K562 (cell line): Measurements from ENCODE around the gene AMH. TPM values are rescaled to one million over a fixed set of nuclear protein-coding genes. Genes with fewer than 3 reads are reported as not detected.

Experiments used
- ATF1 ChIP-seq, 2 experiments: fragments of 450-650 bp in 1 of 2; IDR thresholded peaks; 2 replicates each; pipeline ENCODE4 v1.6.1; 2016; ENCODE audit warnings: missing compliant biosample characterization in 1 of 2, missing genetic modification characterization in 1 of 2
- BRF1 ChIP-seq: IDR thresholded peaks from 3 replicates; pipeline ENCODE4 v1.6.1; 2011; ENCODE audit warnings: borderline replicate concordance, mild to moderate bottlenecking; ENCODE audit not compliant: insufficient read length; ENCODE audit errors: extremely low read depth
- DIDO1 ChIP-seq: fragments of 450-650 bp; IDR thresholded peaks from 2 replicates; pipeline ENCODE4 v1.6.1; 2016; ENCODE audit warnings: low read depth, missing biosample characterization, missing genetic modification characterization
- DMBX1 ChIP-seq: fragments of 250-450 bp; sonication (Bioruptor Pico); IDR thresholded peaks from 2 replicates; pipeline ENCODE4 v1.8.0; 2022; ENCODE audit warnings: inconsistent platforms, mild to moderate bottlenecking, moderate library complexity, borderline replicate concordance
- FOXJ3 ChIP-seq: sonication (generic); formaldehyde crosslinking; IDR thresholded peaks from 2 replicates; pipeline ENCODE4 v1.4.0; 2020; ENCODE audit warnings: mild to moderate bottlenecking, missing genetic modification reagents
- KLF13 ChIP-seq: fragments of 450-650 bp; IDR thresholded peaks from 2 replicates; pipeline ENCODE4 v1.6.1; 2016; ENCODE audit warnings: missing genetic modification characterization, low read depth, mild to moderate bottlenecking, missing compliant biosample characterization, moderate library complexity, borderline replicate concordance
- NEUROD1 ChIP-seq: fragments of 150-350 bp; IDR thresholded peaks from 2 replicates; pipeline ENCODE4 v1.6.1; 2014; ENCODE audit warnings: borderline replicate concordance, low read length, low read depth; ENCODE audit not compliant: partially characterized antibody
- NR2C2 ChIP-seq, 2 experiments: fragments of 200-800 bp in 1 of 2; sonication (Bioruptor generic) in 1 of 2; sonication (generic) in 1 of 2; formaldehyde crosslinking in 1 of 2; IDR thresholded peaks; 2 replicates each; pipeline versions ENCODE4 v1.6.1 to v1.8.0; 2016 to 2022; ENCODE audit warnings: mild to moderate bottlenecking in 1 of 2, missing compliant biosample characterization in 1 of 2, missing genetic modification characterization in 1 of 2, missing genetic modification reagents in 1 of 2
- NUFIP1 ChIP-seq: fragments of 450-650 bp; IDR thresholded peaks from 2 replicates; pipeline ENCODE4 v1.6.1; 2018; ENCODE audit not compliant: partially characterized antibody
- POLR2AphosphoS5 ChIP-seq: IDR thresholded peaks from 2 replicates; pipeline ENCODE4 v1.6.1; 2011; ENCODE audit warnings: mild to moderate bottlenecking, low read depth, low read length, moderate library complexity; ENCODE audit not compliant: control insufficient read depth, insufficient read depth
- RCOR1 ChIP-seq, 2 experiments: IDR thresholded peaks; 2 replicates each; pipeline ENCODE4 v1.6.1; 2012; ENCODE audit warnings: low read depth in 2 of 2, low read length in 2 of 2, borderline replicate concordance in 1 of 2, improper control_type of control experiment in 1 of 2
- SMAD1 ChIP-seq: fragments of 150-350 bp; IDR thresholded peaks from 2 replicates; pipeline ENCODE4 v1.6.1; 2014; ENCODE audit warnings: low read length, low read depth; ENCODE audit not compliant: partially characterized antibody
- SRF ChIP-seq, 2 experiments: fragments of 250-450, 450-650 bp in 1 of 2; sonication (Bioruptor Pico) in 1 of 2; sonication (generic) in 1 of 2; formaldehyde crosslinking; IDR thresholded peaks; 2 replicates each; pipeline versions ENCODE4 v1.5.0 to v1.5.1; 2020 to 2022; ENCODE audit warnings: mild to moderate bottlenecking in 1 of 2, missing genetic modification reagents in 1 of 2
- STAT5A ChIP-seq: IDR thresholded peaks from 2 replicates; pipeline ENCODE4 v1.6.1; 2012; ENCODE audit warnings: low read length, inconsistent platforms, borderline replicate concordance
- SUPT5H ChIP-seq: fragments of 450-650 bp; IDR thresholded peaks from 2 replicates; pipeline ENCODE4 v1.6.1; 2016
- ZNF212 ChIP-seq: fragments of 450-650 bp; formaldehyde crosslinking; IDR thresholded peaks from 2 replicates; pipeline ENCODE4 v1.4.0; 2020; ENCODE audit warnings: mild to moderate bottlenecking
- polyA plus RNA-seq, 8 experiments: library from polyadenylated mRNA; depleted of rRNA in 4 of 8; stranded (reverse) in 5 of 8; unstranded in 3 of 8; fragments of >200 nt; fragmentation: Nextera tagmentation in 2 of 8; fragmentation: Illumina TruSeq in 1 of 8; extraction: Ambion mirVana in 2 of 8; extraction: Trizol in 1 of 8; gene quantifications; 2 replicates each; pipeline versions ENCODE4 v1.2.1 to v1.2.3, GENCODE V29; 2011 to 2014; ENCODE audit warnings: inconsistent platforms in 1 of 8, missing spikeins in 1 of 8
- total RNA-seq, 7 experiments: library from RNA; depleted of rRNA in 6 of 7; stranded (reverse); fragments of >200 nt in 6 of 7; fragmentation: Illumina TruSeq in 2 of 7; extraction: Trizol in 2 of 7; gene quantifications; 2 replicates each; pipeline versions ENCODE4 v1.2.1 to v1.2.3, GENCODE V29; 2011 to 2021; ENCODE audit warnings: low replicate concordance in 1 of 7
- TF ChIP-seq, protein P1 (sequence below): fragments of 450-650 bp; IDR thresholded peaks from 2 replicates; pipeline ENCODE4 v1.6.1; 2016; ENCODE audit warnings: borderline replicate concordance
- TF ChIP-seq, protein P2 (sequence below): fragments of 450-650 bp; IDR thresholded peaks from 2 replicates; pipeline ENCODE4 v1.6.1; 2016
- TF ChIP-seq, protein P3 (sequence below): fragments of 450-650 bp; IDR thresholded peaks from 2 replicates; pipeline ENCODE4 v1.6.1; 2017; ENCODE audit warnings: mild to moderate bottlenecking, moderate library complexity
- TF ChIP-seq, protein P4 (sequence below), 3 experiments: fragments of 200-800 bp in 1 of 3; sonication (Bioruptor generic) in 1 of 3; sonication (generic) in 1 of 3; formaldehyde crosslinking in 1 of 3; IDR thresholded peaks; 2 replicates each; pipeline versions ENCODE4 v1.6.1 to v1.8.0; 2016 to 2022; ENCODE audit warnings: mild to moderate bottlenecking in 2 of 3, missing compliant biosample characterization in 2 of 3, missing genetic modification characterization in 2 of 3, missing genetic modification reagents in 1 of 3

Gene AMH
- total and polyA plus RNA-seq, 9 of the 15 experiments (the other 6 are each of a cell fraction or from before 2014, with no cell fraction given): 0.29 to 27.4 (median 2.6) TPM; not detected in 2

DNA sequence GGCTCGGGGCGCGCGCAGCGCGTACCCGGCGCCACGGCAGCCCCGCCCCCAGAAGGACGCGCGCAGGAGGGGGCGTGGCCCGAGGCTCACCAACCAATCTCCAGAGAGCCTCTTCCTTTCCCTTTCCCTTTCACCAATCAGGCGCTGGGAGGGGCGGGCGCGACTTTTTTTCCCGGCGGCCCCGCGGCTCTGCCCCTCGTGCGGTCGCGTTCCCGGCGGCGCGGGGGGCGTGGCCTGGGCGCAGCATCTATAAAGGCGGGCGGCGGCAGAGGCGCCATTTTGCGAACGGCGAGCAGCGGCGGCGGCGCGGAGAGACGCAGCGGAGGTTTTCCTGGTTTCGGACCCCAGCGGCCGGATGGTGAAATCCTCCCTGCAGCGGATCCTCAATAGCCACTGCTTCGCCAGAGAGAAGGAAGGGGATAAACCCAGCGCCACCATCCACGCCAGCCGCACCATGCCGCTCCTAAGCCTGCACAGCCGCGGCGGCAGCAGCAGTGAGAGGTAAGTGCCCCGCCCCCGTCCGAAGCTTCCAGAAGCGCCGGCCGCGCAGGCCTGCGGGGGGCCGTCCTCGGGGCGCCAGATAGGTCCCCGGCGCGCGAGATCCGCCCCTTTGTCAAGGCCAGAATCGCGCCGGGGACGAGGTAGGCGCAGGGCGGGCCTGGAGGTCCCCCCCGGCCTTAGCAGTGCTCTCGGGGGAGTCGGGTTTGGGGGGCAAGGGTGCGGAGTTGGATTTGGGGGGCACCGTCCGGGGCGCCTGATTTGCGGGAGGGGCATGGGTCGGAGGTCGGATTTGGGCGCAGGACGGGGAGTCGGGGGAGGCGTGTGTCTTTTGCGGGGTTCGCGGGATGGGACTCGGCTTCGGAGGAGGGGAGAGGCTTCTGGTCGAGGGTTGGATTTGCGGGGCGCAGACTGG is 20.4 kb downstream of the AMH start (continued):
- TF ChIP-seq, protein P1, sequence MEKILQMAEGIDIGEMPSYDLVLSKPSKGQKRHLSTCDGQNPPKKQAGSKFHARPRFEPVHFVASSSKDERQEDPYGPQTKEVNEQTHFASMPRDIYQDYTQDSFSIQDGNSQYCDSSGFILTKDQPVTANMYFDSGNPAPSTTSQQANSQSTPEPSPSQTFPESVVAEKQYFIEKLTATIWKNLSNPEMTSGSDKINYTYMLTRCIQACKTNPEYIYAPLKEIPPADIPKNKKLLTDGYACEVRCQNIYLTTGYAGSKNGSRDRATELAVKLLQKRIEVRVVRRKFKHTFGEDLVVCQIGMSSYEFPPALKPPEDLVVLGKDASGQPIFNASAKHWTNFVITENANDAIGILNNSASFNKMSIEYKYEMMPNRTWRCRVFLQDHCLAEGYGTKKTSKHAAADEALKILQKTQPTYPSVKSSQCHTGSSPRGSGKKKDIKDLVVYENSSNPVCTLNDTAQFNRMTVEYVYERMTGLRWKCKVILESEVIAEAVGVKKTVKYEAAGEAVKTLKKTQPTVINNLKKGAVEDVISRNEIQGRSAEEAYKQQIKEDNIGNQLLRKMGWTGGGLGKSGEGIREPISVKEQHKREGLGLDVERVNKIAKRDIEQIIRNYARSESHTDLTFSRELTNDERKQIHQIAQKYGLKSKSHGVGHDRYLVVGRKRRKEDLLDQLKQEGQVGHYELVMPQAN: peak; percentile 83
- TF ChIP-seq STAT5A: no peak
- TF ChIP-seq NEUROD1: peak; percentile 50
- TF ChIP-seq BRF1: no peak
- TF ChIP-seq NUFIP1: no peak
- no peak for TF ChIP-seq NR2C2 (CRISPR knock-in tag; IDR thresholded peaks at IDR 0.05)
- TF ChIP-seq NR2C2 (tag; IDR thresholded peaks at IDR 0.05): peak; percentile 46; the same call in 1 of the 2 replicates
- TF ChIP-seq SMAD1: peak; percentile 98
- TF ChIP-seq, protein P2, sequence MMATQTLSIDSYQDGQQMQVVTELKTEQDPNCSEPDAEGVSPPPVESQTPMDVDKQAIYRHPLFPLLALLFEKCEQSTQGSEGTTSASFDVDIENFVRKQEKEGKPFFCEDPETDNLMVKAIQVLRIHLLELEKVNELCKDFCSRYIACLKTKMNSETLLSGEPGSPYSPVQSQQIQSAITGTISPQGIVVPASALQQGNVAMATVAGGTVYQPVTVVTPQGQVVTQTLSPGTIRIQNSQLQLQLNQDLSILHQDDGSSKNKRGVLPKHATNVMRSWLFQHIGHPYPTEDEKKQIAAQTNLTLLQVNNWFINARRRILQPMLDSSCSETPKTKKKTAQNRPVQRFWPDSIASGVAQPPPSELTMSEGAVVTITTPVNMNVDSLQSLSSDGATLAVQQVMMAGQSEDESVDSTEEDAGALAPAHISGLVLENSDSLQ: no peak
- 0 out of 2 replicates have a peak, but pooled peaks have one; percentile 87 for TF ChIP-seq DMBX1
- no peak for TF ChIP-seq DIDO1
- no peak for TF ChIP-seq FOXJ3 (CRISPR knock-in tag)
- peak; percentile 99 for TF ChIP-seq SUPT5H
- peak; percentile 99 for TF ChIP-seq POLR2AphosphoS5
- TF ChIP-seq, protein P3, sequence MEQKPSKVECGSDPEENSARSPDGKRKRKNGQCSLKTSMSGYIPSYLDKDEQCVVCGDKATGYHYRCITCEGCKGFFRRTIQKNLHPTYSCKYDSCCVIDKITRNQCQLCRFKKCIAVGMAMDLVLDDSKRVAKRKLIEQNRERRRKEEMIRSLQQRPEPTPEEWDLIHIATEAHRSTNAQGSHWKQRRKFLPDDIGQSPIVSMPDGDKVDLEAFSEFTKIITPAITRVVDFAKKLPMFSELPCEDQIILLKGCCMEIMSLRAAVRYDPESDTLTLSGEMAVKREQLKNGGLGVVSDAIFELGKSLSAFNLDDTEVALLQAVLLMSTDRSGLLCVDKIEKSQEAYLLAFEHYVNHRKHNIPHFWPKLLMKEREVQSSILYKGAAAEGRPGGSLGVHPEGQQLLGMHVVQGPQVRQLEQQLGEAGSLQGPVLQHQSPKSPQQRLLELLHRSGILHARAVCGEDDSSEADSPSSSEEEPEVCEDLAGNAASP: no peak
- no peak for TF ChIP-seq ZNF212 (CRISPR knock-in tag)
- peak in 1 of 2 experiments; percentile 13; a peak in 1 of 4 replicates for TF ChIP-seq SRF (CRISPR knock-in tag; IDR thresholded peaks at IDR 0.05)
- TF ChIP-seq KLF13: peak; percentile 92
- no peak for TF ChIP-seq ATF1 (CRISPR knock-in tag; IDR thresholded peaks at IDR 0.05)
- TF ChIP-seq ATF1 (tag; IDR thresholded peaks at IDR 0.05): peak; percentile 79
- TF ChIP-seq, protein P4, sequence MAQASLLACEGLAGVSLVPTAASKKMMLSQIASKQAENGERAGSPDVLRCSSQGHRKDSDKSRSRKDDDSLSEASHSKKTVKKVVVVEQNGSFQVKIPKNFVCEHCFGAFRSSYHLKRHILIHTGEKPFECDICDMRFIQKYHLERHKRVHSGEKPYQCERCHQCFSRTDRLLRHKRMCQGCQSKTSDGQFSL (CRISPR knock-in tag; IDR thresholded peaks at IDR 0.05): peak; percentile 91
- TF ChIP-seq, protein P4 (tag; IDR thresholded peaks at IDR 0.05): peak in 1 of 2 experiments; percentile 67; a peak in 1 of 4 replicates
- peak in 1 of 2 experiments; percentile 18; a peak in 1 of 4 replicates for TF ChIP-seq RCOR1 (IDR thresholded peaks at IDR 0.05; ENCODE audit: borderline replicate concordance in 1 of 2, low read depth in 2 of 2, low read length in 2 of 2)
